Measurements from ENCODE around the gene CENPB. TPM values are rescaled to one million over a fixed set of nuclear protein-coding genes. Genes with fewer than 3 reads are reported as not detected.

The CENPB gene
- polyA plus RNA-seq, 1 donor from 2014 or later, result 37.9 TPM

DNA sequence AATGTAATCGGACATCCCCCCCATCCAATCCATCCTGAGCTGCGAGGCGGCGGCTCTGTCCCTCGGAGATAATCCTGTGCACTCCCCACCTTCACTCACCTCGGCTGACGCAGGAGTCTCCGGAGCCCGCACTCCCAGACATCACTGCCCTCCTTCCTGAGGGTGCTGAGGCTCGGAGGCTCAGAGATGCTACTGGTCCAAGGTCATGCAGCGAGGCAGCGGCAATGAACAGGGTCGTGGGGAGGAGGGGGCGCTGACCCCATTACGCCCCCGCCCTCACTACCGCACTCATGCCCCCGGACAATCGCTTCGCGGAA lies 19.5 kb downstream of the CENPB start:
- no peaks in the 10 kb centered on the region for H3F3A ChIP-seq (ENCODE audit: insufficient read depth, low read length, poor library complexity, severe bottlenecking)
- H3K9ac ChIP-seq (ENCODE audit: low read length), result peak overlapping the region; percentile 100
- TF ChIP-seq SMC3 (conservative IDR thresholded peaks at IDR 0.05; ENCODE audit: poor library complexity), result peak; percentile 18
- TF ChIP-seq, protein P1, sequence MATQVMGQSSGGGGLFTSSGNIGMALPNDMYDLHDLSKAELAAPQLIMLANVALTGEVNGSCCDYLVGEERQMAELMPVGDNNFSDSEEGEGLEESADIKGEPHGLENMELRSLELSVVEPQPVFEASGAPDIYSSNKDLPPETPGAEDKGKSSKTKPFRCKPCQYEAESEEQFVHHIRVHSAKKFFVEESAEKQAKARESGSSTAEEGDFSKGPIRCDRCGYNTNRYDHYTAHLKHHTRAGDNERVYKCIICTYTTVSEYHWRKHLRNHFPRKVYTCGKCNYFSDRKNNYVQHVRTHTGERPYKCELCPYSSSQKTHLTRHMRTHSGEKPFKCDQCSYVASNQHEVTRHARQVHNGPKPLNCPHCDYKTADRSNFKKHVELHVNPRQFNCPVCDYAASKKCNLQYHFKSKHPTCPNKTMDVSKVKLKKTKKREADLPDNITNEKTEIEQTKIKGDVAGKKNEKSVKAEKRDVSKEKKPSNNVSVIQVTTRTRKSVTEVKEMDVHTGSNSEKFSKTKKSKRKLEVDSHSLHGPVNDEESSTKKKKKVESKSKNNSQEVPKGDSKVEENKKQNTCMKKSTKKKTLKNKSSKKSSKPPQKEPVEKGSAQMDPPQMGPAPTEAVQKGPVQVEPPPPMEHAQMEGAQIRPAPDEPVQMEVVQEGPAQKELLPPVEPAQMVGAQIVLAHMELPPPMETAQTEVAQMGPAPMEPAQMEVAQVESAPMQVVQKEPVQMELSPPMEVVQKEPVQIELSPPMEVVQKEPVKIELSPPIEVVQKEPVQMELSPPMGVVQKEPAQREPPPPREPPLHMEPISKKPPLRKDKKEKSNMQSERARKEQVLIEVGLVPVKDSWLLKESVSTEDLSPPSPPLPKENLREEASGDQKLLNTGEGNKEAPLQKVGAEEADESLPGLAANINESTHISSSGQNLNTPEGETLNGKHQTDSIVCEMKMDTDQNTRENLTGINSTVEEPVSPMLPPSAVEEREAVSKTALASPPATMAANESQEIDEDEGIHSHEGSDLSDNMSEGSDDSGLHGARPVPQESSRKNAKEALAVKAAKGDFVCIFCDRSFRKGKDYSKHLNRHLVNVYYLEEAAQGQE (IDR thresholded peaks at IDR 0.05; ENCODE audit: borderline replicate concordance), result no peak
- peak overlapping the region; percentile 86 for H3K4me2 ChIP-seq (ENCODE audit: low read length)
- no peaks in the 10 kb centered on the region for H3K36me3 ChIP-seq (ENCODE audit: insufficient read depth, low read length)
- no peaks in the 10 kb centered on the region for H3K9me2 ChIP-seq (ENCODE audit: insufficient read depth, low read length)
- peak overlapping the region; percentile 65 for H2AFZ ChIP-seq (ENCODE audit: low read depth, low read length)
- H3K27ac ChIP-seq (ENCODE audit: low read length), result peak overlapping the region; percentile 51
- H4K20me1 ChIP-seq (ENCODE audit: insufficient read depth), result no peaks in the 10 kb centered on the region
- H3K27me3 ChIP-seq (ENCODE audit: insufficient read depth, low read depth, low read length), result no peaks in the 10 kb centered on the region
- no peaks in the 10 kb centered on the region for H3K9me3 ChIP-seq (ENCODE audit: low read length)
- peak overlapping the region; percentile 100 for H3K4me3 ChIP-seq (ENCODE audit: low read length)
- peaks cover 20% of the 10 kb centered on the region for H3K79me2 ChIP-seq (replicated peaks; ENCODE audit: insufficient read depth, low read length)

DNA sequence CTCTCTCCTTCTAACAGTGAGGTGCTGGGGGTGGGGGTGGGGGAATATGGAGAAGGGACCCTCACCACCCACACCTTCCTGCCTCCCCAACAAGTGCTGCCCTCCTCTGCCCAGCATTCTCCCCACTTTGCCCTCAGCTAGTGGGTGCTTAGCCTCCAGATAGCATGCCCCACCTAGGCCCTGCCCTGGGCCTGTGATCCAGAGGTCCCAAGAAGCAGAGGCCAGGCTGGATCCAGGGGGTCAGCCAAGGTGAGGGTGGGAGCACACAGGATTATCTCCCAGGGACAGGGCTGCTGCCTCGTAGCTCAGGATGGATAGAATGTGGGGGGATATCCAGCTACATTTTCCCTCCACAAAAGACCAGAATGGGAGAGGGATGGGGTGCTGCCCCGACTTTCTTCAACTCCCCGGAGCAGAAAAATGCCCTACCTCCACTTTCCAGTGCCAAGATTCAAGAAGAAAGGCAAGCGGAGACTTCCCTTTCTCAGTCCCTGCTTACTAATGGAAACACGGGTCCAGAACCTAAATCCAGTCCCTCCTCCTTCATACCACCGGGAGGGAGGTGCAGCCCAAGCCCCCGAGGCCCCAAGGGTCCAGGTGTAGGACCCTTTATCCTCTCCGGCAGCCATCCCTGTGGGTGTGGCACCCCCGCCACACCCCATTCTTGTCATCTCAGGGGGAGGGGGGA lies 20.0 kb downstream of the CENPB start:
- no peak overlapping the region for H2AFZ ChIP-seq (ENCODE audit: low read depth, low read length)
- peak overlapping the region; percentile 100 for H3K4me3 ChIP-seq (ENCODE audit: low read length)
- peak overlapping the region; percentile 100 for H3K9ac ChIP-seq (ENCODE audit: low read length)
- H3K79me2 ChIP-seq (replicated peaks; ENCODE audit: insufficient read depth, low read length), result peaks cover 20% of the 10 kb centered on the region
- H3K9me3 ChIP-seq (ENCODE audit: low read length), result no peaks in the 10 kb centered on the region
- H3K9me2 ChIP-seq (ENCODE audit: insufficient read depth, low read length), result no peaks in the 10 kb centered on the region
- H4K20me1 ChIP-seq (ENCODE audit: insufficient read depth), result no peaks in the 10 kb centered on the region
- peak overlapping the region; percentile 86 for H3K4me2 ChIP-seq (ENCODE audit: low read length)
- H3K36me3 ChIP-seq (ENCODE audit: insufficient read depth, low read length), result no peaks in the 10 kb centered on the region
- H3K27me3 ChIP-seq (ENCODE audit: insufficient read depth, low read depth, low read length), result no peaks in the 10 kb centered on the region
- H3K27ac ChIP-seq (ENCODE audit: low read length), result peak overlapping the region; percentile 51
- TF ChIP-seq, protein P1 (IDR thresholded peaks at IDR 0.05; ENCODE audit: borderline replicate concordance), result no peak
- TF ChIP-seq EZH2 (IDR thresholded peaks at IDR 0.05; ENCODE audit: borderline replicate concordance, insufficient read depth, low read length, poor library complexity, severe bottlenecking) (no peak), TAF1 (IDR thresholded peaks at IDR 0.05; ENCODE audit: low read depth) (no peak), RAD21 (conservative IDR thresholded peaks at IDR 0.05) (no peak), POLR2AphosphoS5 (IDR thresholded peaks at IDR 0.05) (no peak), SMC3 (conservative IDR thresholded peaks at IDR 0.05; ENCODE audit: poor library complexity) (no peak), EP300 (conservative IDR thresholded peaks at IDR 0.05; ENCODE audit: poor library complexity, severe bottlenecking) (no peak), MXI1 (conservative IDR thresholded peaks at IDR 0.05; ENCODE audit: poor library complexity, severe bottlenecking) (no peak)
- TF ChIP-seq, protein P2, sequence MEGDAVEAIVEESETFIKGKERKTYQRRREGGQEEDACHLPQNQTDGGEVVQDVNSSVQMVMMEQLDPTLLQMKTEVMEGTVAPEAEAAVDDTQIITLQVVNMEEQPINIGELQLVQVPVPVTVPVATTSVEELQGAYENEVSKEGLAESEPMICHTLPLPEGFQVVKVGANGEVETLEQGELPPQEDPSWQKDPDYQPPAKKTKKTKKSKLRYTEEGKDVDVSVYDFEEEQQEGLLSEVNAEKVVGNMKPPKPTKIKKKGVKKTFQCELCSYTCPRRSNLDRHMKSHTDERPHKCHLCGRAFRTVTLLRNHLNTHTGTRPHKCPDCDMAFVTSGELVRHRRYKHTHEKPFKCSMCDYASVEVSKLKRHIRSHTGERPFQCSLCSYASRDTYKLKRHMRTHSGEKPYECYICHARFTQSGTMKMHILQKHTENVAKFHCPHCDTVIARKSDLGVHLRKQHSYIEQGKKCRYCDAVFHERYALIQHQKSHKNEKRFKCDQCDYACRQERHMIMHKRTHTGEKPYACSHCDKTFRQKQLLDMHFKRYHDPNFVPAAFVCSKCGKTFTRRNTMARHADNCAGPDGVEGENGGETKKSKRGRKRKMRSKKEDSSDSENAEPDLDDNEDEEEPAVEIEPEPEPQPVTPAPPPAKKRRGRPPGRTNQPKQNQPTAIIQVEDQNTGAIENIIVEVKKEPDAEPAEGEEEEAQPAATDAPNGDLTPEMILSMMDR (IDR thresholded peaks at IDR 0.05; ENCODE audit: poor library complexity, severe bottlenecking), result no peak
- H3F3A ChIP-seq (ENCODE audit: insufficient read depth, low read length, poor library complexity, severe bottlenecking), result no peaks in the 10 kb centered on the region

Measured in neural cell (in vitro differentiated cells).